Keratinocyte (primary cell): ENCODE measurements around the gene TH. TPM values are rescaled to one million over a fixed set of nuclear protein-coding genes. Genes with fewer than 3 reads are reported as not detected.
"Not testable (repeated sequence)": the region's sequence is repeated elsewhere in the genome, so short reads cannot be mapped to it uniquely, and the experiment has no call there.

Experiments used
- DNase-seq: peaks from one replicate; pipeline ENCODE4 v3.0.0-alpha.2; 2011; ENCODE audit warnings: low read depth, missing footprints, low spot score
- FAIRE-seq: peaks from 2 replicates; lab custom pipeline; 2011; peaks lifted over from hg19 to GRCh38; lab: Jason Lieb, UNC
- H2AFZ ChIP-seq: 2 replicates; pipeline ENCODE4 v1.6.0; 2012; ENCODE audit warnings: low read length, control low read depth, inconsistent platforms; ENCODE audit not compliant: control insufficient read depth
- H3K27ac ChIP-seq: 2 replicates; pipeline ENCODE4 v1.5.1; 2011; ENCODE audit warnings: low read length; ENCODE audit not compliant: control insufficient read depth, insufficient read depth
- H3K27me3 ChIP-seq: 3 replicates; pipeline ENCODE4 v1.6.0; 2011; ENCODE audit warnings: low read length; ENCODE audit not compliant: control insufficient read depth, insufficient read depth; ENCODE audit errors: extremely low read depth
- H3K36me3 ChIP-seq, 2 experiments: 2 replicates in 1 of 2; 3 replicates in 1 of 2; pipeline ENCODE4 v1.5.1; 2011; ENCODE audit warnings: low read length in 2 of 2, mild to moderate bottlenecking in 1 of 2; ENCODE audit not compliant: control insufficient read depth in 2 of 2, insufficient read depth in 2 of 2; ENCODE audit errors: extremely low read depth in 1 of 2
- H3K4me1 ChIP-seq: 3 replicates; pipeline ENCODE4 v1.5.1; 2011; ENCODE audit warnings: low read length; ENCODE audit not compliant: control insufficient read depth, insufficient read depth; ENCODE audit errors: extremely low read depth
- H3K4me2 ChIP-seq: 3 replicates; pipeline ENCODE4 v1.6.0; 2011; ENCODE audit warnings: low read depth, low read length; ENCODE audit not compliant: control insufficient read depth, insufficient read depth; ENCODE audit errors: extremely low read depth
- H3K4me3 ChIP-seq, 3 experiments: fragments of 200-600 bp in 1 of 3; sonication (generic) in 1 of 3; 2 replicates in 2 of 3; 3 replicates in 1 of 3; pipeline ENCODE4 v1.5.1; 2011 to 2016; ENCODE audit warnings: low read length in 3 of 3, mild to moderate bottlenecking in 3 of 3, control low read depth in 2 of 3, inconsistent platforms in 1 of 3, low read depth in 1 of 3, mixed read lengths in 1 of 3, mixed run types in 1 of 3, moderate library complexity in 1 of 3; ENCODE audit not compliant: control insufficient read depth in 2 of 3, insufficient read depth in 2 of 3; ENCODE audit errors: extremely low read depth in 1 of 3
- H3K79me2 ChIP-seq: 2 replicates; pipeline ENCODE4 v1.6.0; 2012; ENCODE audit warnings: low read length; ENCODE audit not compliant: control insufficient read depth, insufficient read depth
- H3K9ac ChIP-seq: 3 replicates; pipeline ENCODE4 v1.6.0; 2011; ENCODE audit warnings: low read length; ENCODE audit not compliant: control insufficient read depth, insufficient read depth; ENCODE audit errors: extremely low read depth
- H3K9me1 ChIP-seq: 3 replicates; pipeline ENCODE4 v1.6.0; 2011; ENCODE audit warnings: low read length; ENCODE audit not compliant: control insufficient read depth, insufficient read depth; ENCODE audit errors: extremely low read depth
- H3K9me3 ChIP-seq: 2 replicates; pipeline ENCODE4 v1.5.1; 2012; ENCODE audit warnings: low read depth, low read length; ENCODE audit not compliant: control insufficient read depth
- H4K20me1 ChIP-seq: 3 replicates; pipeline ENCODE4 v1.6.0; 2011; ENCODE audit warnings: low read length; ENCODE audit not compliant: control insufficient read depth, insufficient read depth; ENCODE audit errors: extremely low read depth
- CTCF ChIP-seq, 3 experiments: IDR thresholded peaks in 1 of 3; conservative IDR thresholded peaks in 1 of 3; optimal IDR thresholded peaks in 1 of 3; 2 replicates in 2 of 3; 3 replicates in 1 of 3; pipeline versions ENCODE3 to v1.5.1; 2011; ENCODE audit warnings: low read length in 3 of 3, mild to moderate bottlenecking in 3 of 3, moderate library complexity in 2 of 3, control low read depth in 1 of 3, inconsistent platforms in 1 of 3; ENCODE audit not compliant: insufficient read depth in 2 of 3; ENCODE audit errors: extremely low read depth in 1 of 3
- EZH2 ChIP-seq: IDR thresholded peaks from one replicate; pipeline ENCODE4 v1.6.1; 2012; ENCODE audit warnings: inconsistent platforms, mild to moderate bottlenecking, low read length, moderate library complexity
- dilution Hi-C: fragments of 300-500 bp; cut with MboI; formaldehyde crosslinking; loops from one replicate; pipeline ENCODE4 v1.7.0; 2020; ENCODE audit warnings: low sequenced_read_pairs; ENCODE audit not compliant: extremely low pct_ligation_motif_present
- polyA plus RNA-seq, 5 experiments: library from polyadenylated mRNA; depleted of rRNA in 3 of 5; stranded (reverse) in 3 of 5; stranded (forward) in 1 of 5; unstranded in 1 of 5; fragments of >200 nt; gene quantifications; 1 replicate in 1 of 5; 2 replicates in 3 of 5; 3 replicates in 1 of 5; pipeline versions ENCODE4 v1.2.1 to v1.2.3, GENCODE V29; 2011 to 2012; ENCODE audit warnings: missing spikeins in 2 of 5, low read depth in 1 of 5, low replicate concordance in 1 of 5

Gene TH
- polyA plus RNA-seq, 1 donor (not counting 4 experiments of a cell fraction or from before 2014, with no cell fraction given): 0.50 TPM

- Histone ChIP-seq H3K27me3 (peaks cover 14% of the 10 kb centered on the region), H3K4me2 (no peak overlapping the region)
These were observed 23.5 kb upstream of the TH start for GRCh38 chr11:2194877-2195755.

DNA sequence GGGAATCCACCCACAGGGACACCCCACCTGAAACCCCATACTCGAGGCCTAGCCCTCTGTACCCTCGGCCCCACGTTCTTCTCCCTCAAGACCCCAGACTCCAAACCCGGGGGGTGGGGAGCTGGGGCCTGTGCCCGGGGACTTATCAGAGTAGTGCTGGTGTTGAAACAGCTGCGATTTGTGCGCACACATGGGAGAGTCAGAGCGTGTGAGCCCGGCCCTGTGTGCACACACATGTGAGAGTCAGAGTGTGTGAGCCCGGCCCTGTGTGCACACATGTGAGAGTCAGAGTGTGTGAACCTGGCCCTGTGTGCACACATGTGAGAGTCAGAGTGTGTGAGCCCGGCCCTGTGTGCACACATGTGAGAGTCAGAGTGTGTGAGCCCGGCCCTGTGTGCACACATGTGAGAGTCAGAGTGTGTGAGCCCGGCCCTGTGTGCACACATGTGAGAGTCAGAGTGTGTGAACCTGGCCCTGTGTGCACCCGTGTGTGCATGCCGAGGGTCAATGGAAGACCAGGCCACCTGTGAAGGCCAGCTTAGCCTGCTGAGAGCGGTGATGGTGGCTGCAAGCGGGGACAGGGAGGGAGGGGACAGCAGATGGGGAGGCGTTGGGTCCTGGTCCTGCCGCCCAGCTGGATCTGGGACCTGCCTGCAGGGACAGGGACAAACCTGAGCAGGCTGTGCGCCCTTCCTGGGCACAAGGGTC, 22.4 kb upstream of the TH start:
- H3K27me3 ChIP-seq: peaks cover 14% of the 10 kb centered on the region
- H3K4me3 ChIP-seq, H3K79me2 ChIP-seq, FAIRE-seq, H3K9ac ChIP-seq, H2AFZ ChIP-seq, H3K9me1 ChIP-seq, H3K4me2 ChIP-seq, H3K27ac ChIP-seq, dilution Hi-C loops, H3K9me3 ChIP-seq, H4K20me1 ChIP-seq, H3K36me3 ChIP-seq, H3K4me1 ChIP-seq, DNase-seq: not testable (repeated sequence)

More at GRCh38 chr11:2194877-2195755, 23.5 kb upstream of the TH start:
- Histone ChIP-seq H2AFZ (no peak overlapping the region), H3K9ac (no peak overlapping the region), H3K79me2 (no peaks in the 10 kb centered on the region), H4K20me1 (no peaks in the 10 kb centered on the region), H3K9me1 (no peaks in the 10 kb centered on the region), H3K9me3 (no peaks in the 10 kb centered on the region), H3K4me1 (peaks cover 6% of the 10 kb centered on the region), H3K36me3 (no peaks in the 10 kb centered on the region), H3K27ac (no peak overlapping the region), H3K4me3 (no peak overlapping the region)
- dilution Hi-C loops: no loop called here
- no peak for FAIRE-seq
- peak; percentile 88 to 96 (median 93) for TF ChIP-seq CTCF (optimal IDR thresholded peaks at IDR 0.05 in 1 of 3, IDR thresholded peaks at IDR 0.05 in 1 of 3, conservative IDR thresholded peaks at IDR 0.05 in 1 of 3; ENCODE audit: extremely low read depth in 1 of 3, insufficient read depth in 2 of 3, low read length in 3 of 3)
- TF ChIP-seq EZH2: no peak
- no peak for DNase-seq
